ENCODE measurements around the gene C8B.

C8B gene

DNA sequence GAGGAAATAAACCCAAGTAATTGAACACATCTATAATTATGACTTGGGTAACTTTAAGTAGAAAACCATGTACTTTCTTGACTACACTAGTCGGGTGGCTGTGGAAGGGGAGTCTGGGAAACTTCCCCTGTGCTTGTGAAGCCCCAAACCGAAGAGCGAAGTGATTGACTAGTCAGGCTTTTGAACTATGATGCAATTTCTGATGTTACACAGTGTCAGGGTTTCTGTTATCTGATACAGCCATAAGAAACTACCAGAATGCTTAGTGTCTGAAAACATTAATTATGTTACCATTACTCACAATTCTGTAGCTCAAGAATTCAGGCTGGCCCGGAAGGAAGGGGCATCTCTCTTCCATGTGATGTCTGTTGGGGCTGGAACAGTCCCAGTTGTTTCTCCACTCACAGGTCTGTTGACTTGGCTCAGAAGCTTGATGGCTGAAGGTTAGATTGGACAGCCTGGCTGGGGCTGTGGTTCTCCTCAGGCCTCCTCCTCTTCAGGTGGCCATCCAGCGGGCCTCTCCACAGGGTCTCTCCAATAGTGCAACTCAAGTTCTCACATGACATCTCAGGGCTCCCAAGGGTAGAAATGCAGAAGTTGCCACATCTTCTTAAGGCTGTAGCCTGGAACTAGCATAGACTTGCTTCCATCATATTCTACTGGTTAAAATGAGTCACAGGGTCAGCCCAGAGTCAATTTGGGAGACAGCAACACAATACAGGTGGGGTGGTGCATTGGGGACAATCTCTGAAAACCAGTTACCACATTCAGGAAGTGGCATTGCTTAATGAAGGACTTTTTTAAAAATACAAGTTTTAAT lies 8.3 kb upstream of the C8B start:
- H3K9ac ChIP-seq = no peak overlapping the region
- no peak overlapping the region for H3K27ac ChIP-seq
- no peak overlapping the region for H3K4me2 ChIP-seq (ENCODE audit: low read length)
- no peak for TF ChIP-seq CTCF (IDR thresholded peaks at IDR 0.05)
- H3K36me3 ChIP-seq (ENCODE audit: control insufficient read depth, insufficient read depth, low read length) = no peaks in the 10 kb centered on the region
- H2AFZ ChIP-seq = no peak overlapping the region
- H3K4me3 ChIP-seq (ENCODE audit: low read depth, low read length) = no peak overlapping the region
- H3K27me3 ChIP-seq (ENCODE audit: control insufficient read depth, insufficient read depth, low read length) = no peaks in the 10 kb centered on the region
- no peaks in the 10 kb centered on the region for H3K79me2 ChIP-seq
- H3K9me3 ChIP-seq (ENCODE audit: control insufficient read depth, low read length) = no peaks in the 10 kb centered on the region
- H3K4me1 ChIP-seq = no peaks in the 10 kb centered on the region

- H3K9ac ChIP-seq = no peak overlapping the region
- no peak overlapping the region for H2AFZ ChIP-seq
- no peaks in the 10 kb centered on the region for H3K27me3 ChIP-seq (ENCODE audit: control insufficient read depth, insufficient read depth, low read length)
- H3K4me3 ChIP-seq (ENCODE audit: low read depth, low read length) = no peak overlapping the region
- H3K9me3 ChIP-seq (ENCODE audit: control insufficient read depth, low read length) = no peaks in the 10 kb centered on the region
- no peaks in the 10 kb centered on the region for H3K4me1 ChIP-seq
- no peak for TF ChIP-seq CTCF (IDR thresholded peaks at IDR 0.05)
- H3K4me2 ChIP-seq (ENCODE audit: low read length) = no peak overlapping the region
- H3K79me2 ChIP-seq = no peaks in the 10 kb centered on the region
- no peak overlapping the region for H3K27ac ChIP-seq
- H3K36me3 ChIP-seq (ENCODE audit: control insufficient read depth, insufficient read depth, low read length) = no peaks in the 10 kb centered on the region
These were observed 7.2 kb upstream of the C8B start for GRCh38 chr1:56972976-56973375.

DNA sequence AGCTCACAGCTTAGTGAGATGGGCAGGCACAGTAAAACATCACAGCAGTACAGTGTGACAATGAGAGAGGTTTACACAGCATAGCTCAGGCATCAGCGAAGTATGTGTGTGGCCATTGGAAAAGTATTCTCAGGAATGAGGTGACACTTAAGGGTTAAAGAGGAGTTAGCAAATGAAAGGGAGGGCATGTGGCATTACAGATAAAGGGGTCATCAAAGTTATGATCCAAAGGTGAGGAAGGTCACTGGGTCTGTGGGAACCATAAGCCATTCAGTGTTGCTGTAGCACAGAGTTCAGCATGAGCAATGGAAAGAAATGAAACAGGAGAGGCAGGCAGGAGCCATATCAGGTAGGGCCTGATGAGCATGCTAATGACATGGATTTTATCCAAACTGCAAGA lies 4.5 kb upstream of the C8B start:
- TF ChIP-seq CTCF (IDR thresholded peaks at IDR 0.05) = no peak

DNA sequence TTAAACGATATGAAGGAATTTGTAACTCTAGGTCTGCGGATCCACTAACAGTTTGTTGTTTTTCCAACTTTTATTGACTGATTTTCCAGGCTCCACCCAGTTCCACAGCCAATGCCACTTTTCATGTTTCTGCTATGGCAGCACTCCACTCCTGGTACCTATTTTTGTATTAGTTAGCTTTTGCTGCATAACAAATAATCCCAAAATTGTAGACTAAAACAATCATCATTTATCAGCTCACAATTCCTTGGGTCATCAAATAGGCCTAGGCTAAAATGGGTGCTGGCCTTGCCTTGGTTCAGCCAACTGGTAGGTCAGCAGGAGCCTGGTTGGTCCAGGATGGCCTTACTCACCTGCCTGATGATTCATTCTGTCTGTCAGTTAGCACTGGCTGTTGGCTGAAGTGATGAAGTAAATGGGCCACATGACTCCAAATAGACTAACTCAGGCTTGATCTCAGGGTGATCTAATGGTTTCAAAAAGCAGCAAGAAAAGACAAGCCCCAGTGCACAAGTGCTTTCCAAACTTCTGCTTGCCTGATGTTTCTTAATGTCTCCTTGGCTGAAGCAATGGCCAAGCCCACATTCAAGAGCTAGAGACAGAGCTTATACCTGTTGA lies 3.2 kb upstream of the C8B start:
- no peaks in the 10 kb centered on the region for H3K9me3 ChIP-seq (ENCODE audit: control insufficient read depth, low read length)
- H3K4me3 ChIP-seq (ENCODE audit: low read depth, low read length) = no peak overlapping the region
- no peak overlapping the region for H3K27ac ChIP-seq
- no peaks in the 10 kb centered on the region for H3K36me3 ChIP-seq (ENCODE audit: control insufficient read depth, insufficient read depth, low read length)
- no peak overlapping the region for H2AFZ ChIP-seq
- TF ChIP-seq CTCF (IDR thresholded peaks at IDR 0.05) = no peak
- H3K4me2 ChIP-seq (ENCODE audit: low read length) = no peak overlapping the region
- H3K4me1 ChIP-seq = no peaks in the 10 kb centered on the region
- no peak overlapping the region for H3K9ac ChIP-seq
- H3K79me2 ChIP-seq = no peaks in the 10 kb centered on the region
- no peaks in the 10 kb centered on the region for H3K27me3 ChIP-seq (ENCODE audit: control insufficient read depth, insufficient read depth, low read length)

More for the DNA sequence above, 4.5 kb upstream of the C8B start:
- no peaks in the 10 kb centered on the region for H3K4me1 ChIP-seq
- H3K4me3 ChIP-seq (ENCODE audit: low read depth, low read length) = no peak overlapping the region
- H3K27me3 ChIP-seq (ENCODE audit: control insufficient read depth, insufficient read depth, low read length) = no peaks in the 10 kb centered on the region
- H3K79me2 ChIP-seq = no peaks in the 10 kb centered on the region
- no peak overlapping the region for H2AFZ ChIP-seq
- H3K27ac ChIP-seq = no peak overlapping the region
- no peak overlapping the region for H3K4me2 ChIP-seq (ENCODE audit: low read length)
- no peak overlapping the region for H3K9ac ChIP-seq
- H3K9me3 ChIP-seq (ENCODE audit: control insufficient read depth, low read length) = no peaks in the 10 kb centered on the region
- no peaks in the 10 kb centered on the region for H3K36me3 ChIP-seq (ENCODE audit: control insufficient read depth, insufficient read depth, low read length)
